KOPT-K1 (cell line): ENCODE measurements around the gene UBE4B.

ENCODE experiments used
- H3K27ac ChIP-seq: fragments of 200-600 bp; sonication (generic); 2 replicates; pipeline ENCODE4 v1.5.1; 2016; ENCODE audit warnings: antibody characterized with exemption, mild to moderate bottlenecking, low read depth, low read length; ENCODE audit not compliant: poor library complexity, severe bottlenecking
- H3K36me3 ChIP-seq: fragments of 200-600 bp; sonication (generic); 2 replicates; pipeline ENCODE4 v1.5.1; 2017; ENCODE audit warnings: antibody characterized with exemption, mild to moderate bottlenecking, low read length, moderate library complexity; ENCODE audit not compliant: insufficient read depth
- H3K9me3 ChIP-seq: fragments of 200-600 bp; sonication (generic); 2 replicates; pipeline ENCODE4 v1.5.1; 2017; ENCODE audit warnings: antibody characterized with exemption, low read length, mild to moderate bottlenecking; ENCODE audit not compliant: insufficient read depth, poor library complexity, severe bottlenecking

Gene UBE4B

DNA sequence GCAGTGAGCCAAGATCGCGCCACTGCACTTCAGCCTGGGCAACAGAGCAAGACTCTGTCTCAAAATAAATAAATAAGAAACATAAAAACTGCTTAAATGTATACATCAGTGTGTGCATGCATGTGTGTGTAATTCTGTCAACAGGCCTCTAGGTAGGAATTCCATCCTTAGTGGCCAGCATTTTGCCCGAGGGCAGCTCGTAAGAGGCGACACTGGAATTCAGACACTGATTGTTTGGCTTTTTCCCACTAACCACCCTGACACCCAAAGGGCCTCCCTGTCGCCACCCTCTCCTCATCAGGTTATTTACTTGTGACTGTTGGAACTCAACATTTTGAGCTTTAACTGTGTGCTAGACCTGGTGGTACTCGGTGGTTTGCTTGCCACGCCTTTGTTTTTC, 113.6 kb downstream of the UBE4B start:
- peaks cover 40% of the 10 kb centered on the region; the same call in 1 of the 2 replicates for H3K36me3 ChIP-seq
- H3K27ac ChIP-seq: no peak overlapping the region

DNA sequence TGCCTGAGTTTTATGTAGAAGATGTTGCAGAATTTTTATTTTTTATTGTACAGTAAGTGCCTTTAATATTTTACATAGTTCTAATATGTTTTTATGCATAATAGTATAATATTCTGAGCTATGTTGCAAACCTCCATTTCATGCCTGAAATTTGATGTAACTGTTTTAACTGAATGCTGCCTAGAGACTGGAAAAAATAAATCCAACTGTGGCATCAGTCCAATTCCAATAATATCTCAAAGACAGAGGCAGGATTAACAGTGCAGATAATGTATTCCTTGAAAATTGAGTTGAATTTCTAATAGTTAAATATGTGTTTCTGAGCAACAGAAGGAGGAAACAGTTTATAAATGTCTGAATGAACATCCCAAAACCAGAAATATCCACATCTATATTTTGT, 116.5 kb downstream of the UBE4B start:
- Histone ChIP-seq H3K27ac (no peak overlapping the region), H3K9me3 (no peaks in the 10 kb centered on the region), H3K36me3 (peaks cover 33% of the 10 kb centered on the region; the same call in 1 of the 2 replicates)

More for the DNA sequence above, 113.6 kb downstream of the UBE4B start:
- no peaks in the 10 kb centered on the region for H3K9me3 ChIP-seq

DNA sequence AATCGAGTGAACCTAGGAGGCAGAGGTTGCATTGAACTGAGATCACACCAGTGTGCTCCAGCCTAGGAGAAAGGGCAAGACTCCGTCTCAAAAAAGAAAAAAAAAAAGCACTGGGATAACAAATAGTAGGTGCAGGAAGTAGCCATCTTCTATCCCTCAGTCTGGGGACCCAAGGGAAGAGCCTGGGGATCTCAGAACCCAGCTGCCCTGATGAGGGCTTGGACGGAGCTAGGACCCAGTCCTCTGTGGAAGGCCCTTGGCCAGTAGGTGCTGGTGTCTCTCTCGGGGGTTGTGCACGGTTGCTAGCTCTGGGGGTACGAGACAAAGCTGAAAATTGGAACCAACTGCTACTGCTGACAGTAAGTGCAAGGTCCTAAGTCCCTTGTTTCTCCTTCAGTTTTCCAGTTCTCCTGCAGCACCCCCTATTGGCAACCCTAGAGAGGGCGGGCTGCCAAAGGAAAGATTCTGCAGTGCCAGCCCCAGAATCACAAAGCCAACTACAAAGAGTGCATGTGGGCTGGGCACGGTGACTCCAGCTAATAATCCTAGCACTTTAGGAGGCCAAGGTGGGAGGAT, 120.0 kb downstream of the UBE4B start:
- Histone ChIP-seq H3K36me3 (peaks cover 15% of the 10 kb centered on the region; the same call in 1 of the 2 replicates), H3K27ac (no peak overlapping the region), H3K9me3 (no peaks in the 10 kb centered on the region)

DNA sequence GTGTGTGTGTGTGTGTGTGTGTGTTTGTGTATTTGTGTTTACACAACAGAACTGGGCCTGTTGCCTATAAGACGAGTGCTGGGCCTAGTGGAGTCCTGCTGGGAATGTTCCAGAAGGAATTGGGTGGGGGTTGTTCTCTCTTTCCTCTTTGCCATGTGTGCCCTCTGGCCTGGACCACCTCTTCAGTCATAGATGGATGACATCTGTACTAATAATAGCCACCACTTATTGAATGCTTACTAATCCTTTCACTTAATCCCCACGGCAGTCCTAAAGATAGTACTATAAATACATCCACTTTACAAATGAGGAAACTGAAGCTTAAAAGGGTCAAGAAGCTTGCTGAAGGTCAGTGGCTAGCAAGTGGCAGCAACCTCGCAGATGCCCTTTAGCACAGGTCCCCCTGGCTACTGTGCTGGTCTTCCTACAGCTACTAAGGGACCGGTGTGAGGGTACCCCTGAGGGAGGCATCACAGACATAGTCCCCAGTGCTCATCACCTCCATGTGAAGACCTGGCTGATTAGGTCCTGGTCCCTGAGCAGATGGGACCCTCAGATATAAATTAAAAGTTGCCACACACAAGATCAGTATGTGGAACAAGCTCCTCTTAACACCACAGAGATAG, 122.4 kb downstream of the UBE4B start:
- Histone ChIP-seq H3K36me3 (peaks cover 21% of the 10 kb centered on the region; the same call in 1 of the 2 replicates), H3K27ac (no peak overlapping the region), H3K9me3 (no peaks in the 10 kb centered on the region)

DNA sequence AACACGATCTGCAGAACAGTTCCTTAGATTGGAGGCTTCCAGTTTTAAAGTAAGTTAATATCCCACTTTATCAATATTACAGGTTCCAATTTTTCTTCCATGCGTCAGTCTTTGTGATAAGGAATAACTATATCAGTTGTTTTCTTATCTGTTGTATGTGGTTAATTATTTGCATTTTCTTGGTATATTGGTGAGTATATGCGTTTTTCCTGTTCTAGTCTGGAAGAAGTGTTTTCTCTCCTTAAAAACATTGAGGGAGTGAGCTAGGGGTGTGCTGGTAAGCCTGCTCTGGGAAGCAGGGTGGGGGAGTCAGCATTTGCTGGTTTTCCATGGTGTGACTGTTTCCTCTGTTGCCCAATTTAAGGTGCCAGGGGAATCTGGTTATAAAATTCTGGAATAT, 127.4 kb downstream of the UBE4B start:
- H3K36me3 ChIP-seq: peaks cover 23% of the 10 kb centered on the region
- no peaks in the 10 kb centered on the region for H3K9me3 ChIP-seq
- no peak overlapping the region for H3K27ac ChIP-seq

DNA sequence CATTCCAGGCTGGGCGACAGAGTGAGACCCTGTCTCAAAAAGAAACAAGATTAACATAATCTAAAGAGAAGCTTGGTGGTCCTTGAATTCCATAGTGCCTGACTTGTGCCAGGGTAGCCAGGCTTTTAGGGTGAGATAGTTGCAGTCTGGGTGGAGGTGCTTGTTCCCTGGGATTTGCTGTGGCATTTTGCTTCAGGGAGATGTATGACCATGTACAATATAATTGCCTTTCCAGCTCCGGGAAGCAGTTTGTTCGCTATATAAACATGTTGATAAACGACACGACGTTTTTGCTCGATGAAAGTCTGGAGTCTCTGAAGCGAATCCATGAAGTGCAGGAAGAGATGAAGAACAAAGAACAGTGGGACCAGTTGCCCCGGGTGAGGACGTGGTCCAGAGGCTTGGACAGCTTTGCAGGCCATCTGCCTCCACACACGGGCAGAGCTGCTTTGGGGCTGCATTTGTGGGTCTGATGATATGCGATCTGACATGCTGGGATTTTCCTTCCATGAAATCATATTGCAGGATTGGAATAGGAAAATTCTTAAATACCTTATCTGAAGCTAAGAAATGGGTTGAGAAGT, 128.2 kb downstream of the UBE4B start:
- Histone ChIP-seq H3K9me3 (no peaks in the 10 kb centered on the region), H3K36me3 (peaks cover 32% of the 10 kb centered on the region), H3K27ac (no peak overlapping the region)

DNA sequence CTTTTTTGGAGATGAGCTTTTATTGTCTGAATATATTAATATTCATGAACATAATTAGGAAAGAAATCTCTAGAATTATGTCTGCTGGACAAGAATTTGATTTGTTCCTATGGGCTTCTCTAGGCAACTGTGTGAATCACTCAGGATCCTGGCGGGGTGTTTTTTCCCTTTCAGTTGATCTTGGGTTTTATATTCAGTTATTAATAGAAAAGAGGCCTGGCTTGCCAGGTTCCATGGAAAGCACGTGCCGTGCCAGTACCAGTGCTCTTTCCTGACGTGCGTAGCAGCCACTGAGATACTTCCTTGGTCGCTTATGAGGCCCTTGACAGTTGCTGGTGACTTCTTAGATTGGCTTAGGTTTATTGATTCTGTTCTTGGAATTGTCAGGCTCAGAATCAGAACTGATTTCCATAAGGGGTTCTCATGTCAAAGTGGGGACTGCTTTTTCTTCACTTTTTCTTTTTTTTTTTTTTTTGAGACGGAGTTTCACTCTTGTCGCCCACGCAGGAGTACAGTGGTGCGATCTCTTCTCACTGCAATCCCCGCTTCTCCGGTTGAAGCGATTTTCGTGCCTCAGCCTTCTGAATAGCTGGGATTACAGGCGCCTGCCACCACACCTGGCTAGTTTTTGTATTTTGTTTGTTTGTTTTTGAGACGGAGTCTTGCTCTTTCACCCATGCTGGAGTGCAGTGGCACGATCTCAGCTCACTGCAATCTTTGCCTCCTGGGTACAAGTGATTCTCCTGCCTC, 129.0 kb downstream of the UBE4B start:
- Histone ChIP-seq H3K9me3 (no peaks in the 10 kb centered on the region), H3K36me3 (peaks cover 37% of the 10 kb centered on the region), H3K27ac (no peak overlapping the region)

DNA sequence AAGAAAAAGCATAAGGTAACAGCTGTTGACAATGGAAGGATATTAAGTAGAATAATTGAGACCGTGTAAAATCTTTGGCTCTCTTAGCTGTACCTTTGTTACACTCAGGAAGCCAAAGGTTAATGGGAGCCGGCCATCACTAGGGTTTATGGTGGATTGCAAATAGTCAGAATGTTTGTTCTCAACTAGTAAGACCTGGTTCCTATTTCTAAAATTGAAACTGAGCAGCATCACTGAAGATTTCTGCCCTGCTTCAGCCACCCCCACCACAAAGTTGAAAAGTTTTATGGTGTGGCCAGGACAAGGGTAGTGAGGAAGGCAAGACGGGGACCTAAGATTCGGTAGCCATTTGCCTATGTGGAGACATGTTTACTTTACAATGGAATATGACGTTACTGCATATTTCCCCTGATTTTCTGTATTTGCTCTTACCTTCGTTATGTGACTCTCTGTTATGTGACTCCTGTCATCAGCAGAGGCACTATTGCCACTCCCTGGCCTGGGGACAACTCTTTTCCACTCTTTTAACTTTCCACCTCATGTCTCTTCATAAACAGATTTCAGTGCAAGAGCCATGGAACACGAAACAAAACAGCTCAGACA, 136.3 kb downstream of the UBE4B start:
- Histone ChIP-seq H3K36me3 (peaks cover 68% of the 10 kb centered on the region), H3K27ac (no peak overlapping the region), H3K9me3 (no peaks in the 10 kb centered on the region)

DNA sequence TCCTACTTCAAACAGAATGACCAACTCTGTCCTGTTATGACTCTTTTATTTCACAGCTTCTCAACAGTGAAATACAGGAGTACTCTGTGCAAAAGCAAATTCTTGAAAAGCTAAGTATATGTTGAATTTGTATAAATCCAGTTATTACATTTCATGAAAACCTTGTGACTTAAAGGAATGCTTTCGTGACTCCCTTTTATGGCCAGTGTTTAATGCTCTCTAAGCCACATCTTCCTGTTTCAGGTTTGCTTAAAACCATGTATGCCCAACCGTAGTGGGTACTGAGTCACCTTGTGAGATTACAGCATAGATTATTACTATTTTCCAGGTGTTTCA, 137.4 kb downstream of the UBE4B start:
- H3K9me3 ChIP-seq: no peaks in the 10 kb centered on the region
- no peak overlapping the region for H3K27ac ChIP-seq
- H3K36me3 ChIP-seq: peaks cover 59% of the 10 kb centered on the region

DNA sequence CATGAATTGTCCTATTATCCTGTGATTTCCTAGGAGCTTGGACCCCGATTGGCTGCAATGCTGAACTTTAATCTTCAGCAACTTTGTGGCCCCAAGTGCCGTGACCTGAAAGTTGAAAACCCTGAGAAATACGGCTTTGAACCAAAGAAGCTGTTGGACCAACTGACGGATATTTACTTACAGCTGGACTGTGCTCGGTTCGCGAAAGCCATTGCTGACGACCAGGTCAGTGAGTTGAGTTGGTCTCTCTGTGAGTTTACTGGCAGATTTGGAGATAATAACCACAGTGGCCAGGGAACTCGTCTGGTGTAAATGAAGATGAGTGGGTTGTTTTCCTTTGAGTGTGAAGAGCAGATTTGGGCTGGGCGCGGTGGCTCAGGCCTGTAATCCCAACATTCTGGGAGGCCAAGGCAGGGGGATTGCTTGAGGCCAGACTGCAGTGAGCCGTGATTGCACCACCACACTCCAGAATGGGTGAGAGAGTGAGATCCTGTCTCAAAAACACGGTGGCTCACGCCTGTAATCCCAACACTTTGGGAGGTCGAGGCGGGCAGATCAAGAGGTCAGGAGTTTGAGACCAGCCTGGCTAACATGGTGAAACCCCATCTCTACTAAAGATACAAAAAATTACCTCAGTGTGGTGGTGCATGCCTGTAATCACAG, 138.5 kb downstream of the UBE4B start:
- no peak overlapping the region for H3K27ac ChIP-seq
- peaks cover 49% of the 10 kb centered on the region for H3K36me3 ChIP-seq
- H3K9me3 ChIP-seq: no peaks in the 10 kb centered on the region

DNA sequence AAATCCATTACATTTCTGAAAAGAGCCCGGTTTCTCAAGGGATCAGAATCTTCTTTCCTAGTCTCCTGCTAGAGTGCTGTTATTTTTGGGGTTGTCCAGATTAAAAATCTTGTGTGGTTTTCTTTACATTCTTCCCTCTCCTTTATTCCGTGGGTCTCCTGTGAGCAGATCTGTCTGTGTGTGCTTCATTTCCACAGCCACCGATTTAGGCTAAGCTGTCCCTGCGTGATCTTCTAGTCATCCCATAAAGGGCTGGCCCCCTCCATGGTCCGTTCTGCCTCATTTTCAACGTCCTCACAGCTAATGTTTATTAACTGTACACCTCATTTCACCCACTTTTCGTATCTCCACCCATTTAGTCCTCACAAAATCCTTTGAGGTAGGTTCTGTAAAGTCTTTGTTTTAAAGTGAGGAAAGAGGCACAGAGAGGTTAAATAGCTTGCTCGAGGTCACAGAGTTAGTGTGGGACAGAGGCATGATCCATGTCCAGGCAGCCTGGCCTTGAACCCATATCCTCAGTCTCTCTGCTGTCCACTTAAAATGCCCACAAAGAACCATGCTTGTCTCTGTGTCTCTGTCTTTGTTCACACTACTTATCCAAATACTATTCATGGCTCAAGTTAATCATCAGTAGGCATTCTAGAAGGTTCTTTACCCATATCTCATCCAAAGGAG, 139.4 kb downstream of the UBE4B start:
- Histone ChIP-seq H3K27ac (no peak overlapping the region), H3K9me3 (no peaks in the 10 kb centered on the region), H3K36me3 (peaks cover 46% of the 10 kb centered on the region)

DNA sequence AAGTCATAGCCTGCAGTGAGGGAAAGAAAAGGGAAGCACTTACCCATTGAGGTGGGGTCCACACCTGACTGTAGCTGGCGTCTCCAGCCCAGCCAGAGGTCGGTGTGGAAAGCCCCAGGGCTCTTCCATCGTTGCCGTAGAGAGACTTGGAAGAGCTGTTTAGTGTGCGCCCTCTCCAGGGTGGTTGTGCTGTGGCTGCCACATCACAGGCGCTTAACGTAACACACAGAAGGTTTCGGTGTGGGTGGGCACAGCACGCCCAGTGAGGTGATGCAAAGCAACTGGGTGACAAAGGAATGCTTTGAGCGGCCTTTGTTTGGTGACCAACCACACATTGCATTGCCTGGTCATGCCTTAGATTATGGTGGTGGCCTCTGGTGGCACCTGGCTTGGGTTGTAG, 140.8 kb downstream of the UBE4B start:
- H3K36me3 ChIP-seq: peaks cover 38% of the 10 kb centered on the region
- H3K9me3 ChIP-seq: no peaks in the 10 kb centered on the region
- no peak overlapping the region for H3K27ac ChIP-seq

DNA sequence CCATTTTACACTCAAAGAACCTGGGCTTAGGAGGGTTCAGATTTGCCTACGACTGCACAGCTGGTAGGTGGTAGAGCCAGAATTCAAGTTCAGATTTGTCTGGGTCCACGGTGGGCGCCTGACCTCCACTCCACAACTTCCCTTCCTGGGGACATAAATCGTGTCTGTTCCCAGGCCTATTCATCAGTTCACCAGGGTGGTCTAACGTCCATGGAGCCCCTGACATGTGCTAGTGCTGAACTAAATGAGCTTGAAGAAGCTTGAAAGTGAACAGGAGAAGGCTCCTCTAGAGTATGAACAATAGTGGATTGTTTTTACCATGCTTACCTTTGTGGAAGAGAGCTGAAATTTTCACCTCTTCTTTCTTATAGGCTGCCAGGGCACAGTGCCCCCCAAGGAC, 145.1 kb downstream of the UBE4B start:
- no peaks in the 10 kb centered on the region for H3K9me3 ChIP-seq
- H3K27ac ChIP-seq: no peak overlapping the region
- H3K36me3 ChIP-seq: peaks cover 31% of the 10 kb centered on the region

DNA sequence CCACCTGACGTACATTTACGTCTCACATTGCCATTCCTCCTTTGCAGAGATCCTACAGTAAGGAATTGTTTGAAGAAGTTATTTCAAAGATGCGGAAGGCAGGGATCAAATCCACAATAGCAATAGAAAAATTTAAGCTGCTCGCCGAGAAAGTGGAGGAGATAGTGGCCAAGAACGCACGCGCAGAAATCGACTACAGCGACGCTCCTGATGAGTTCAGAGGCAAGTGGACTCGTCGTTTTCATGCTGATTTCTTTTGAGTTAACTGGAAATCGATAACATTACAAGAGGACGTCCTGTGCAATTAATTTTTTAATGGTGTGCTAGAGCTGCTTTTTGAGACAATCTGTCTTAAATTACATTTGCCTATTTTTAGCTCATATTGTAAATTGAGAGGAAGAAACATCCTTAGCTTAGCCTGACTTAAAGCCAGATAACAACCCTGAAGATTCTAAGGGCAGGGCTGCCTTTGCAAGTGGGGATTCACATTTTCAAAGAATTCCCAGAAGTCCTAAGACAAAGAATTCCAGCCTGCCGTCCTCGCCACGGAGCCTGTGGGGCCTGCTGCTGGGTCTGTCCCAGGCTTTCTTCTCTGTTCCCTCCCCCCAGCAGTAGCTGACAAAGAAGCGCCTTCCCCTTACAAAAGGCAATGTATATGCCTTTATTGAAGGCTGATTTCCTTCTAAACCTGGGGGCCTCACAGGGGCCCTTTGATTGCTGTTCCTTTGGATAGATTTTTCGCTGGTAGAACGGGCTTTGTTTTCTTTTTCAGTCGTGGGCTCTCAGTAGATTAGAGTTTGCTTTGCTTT, 146.0 kb downstream of the UBE4B start:
- H3K27ac ChIP-seq: no peak overlapping the region

More for the DNA sequence above, 146.0 kb downstream of the UBE4B start:
- Histone ChIP-seq H3K36me3 (peaks cover 26% of the 10 kb centered on the region), H3K9me3 (no peaks in the 10 kb centered on the region)
